Activated CD4-positive, CD25-positive, alpha-beta regulatory T cell treated with anti-CD3 and anti-CD28 coated beads, Interleukin-2, amount 50 U/mL, for 24 hours (primary cell): ENCODE results near the gene CEP85L.

ENCODE experiments used
- ATAC-seq, 2 donors: fragments of 150-1000 bp; cut with Tn5 transposase; one replicate each; pipeline ENCODE4 v1.10.0; 2021; ENCODE audit warnings: mild to moderate bottlenecking in 1 of 2, moderate library complexity in 1 of 2

CEP85L gene

GRCh38 chr6:118535176-118535844 is 116.1 kb downstream of the CEP85L start:
- ATAC-seq: peak; percentile 25 to 36

GRCh38 chr6:118530942-118531341 is 120.4 kb downstream of the CEP85L start:
- ATAC-seq: no peak

- no peak for ATAC-seq
These were observed 121.6 kb downstream of the CEP85L start for GRCh38 chr6:118529756-118530155.

- ATAC-seq: no peak
These were observed 123.3 kb downstream of the CEP85L start for GRCh38 chr6:118528129-118528528.

- ATAC-seq: no peak
These were observed 125.2 kb downstream of the CEP85L start for GRCh38 chr6:118525913-118526780.

GRCh38 chr6:118524686-118525085 is 126.7 kb downstream of the CEP85L start:
- ATAC-seq: no peak

- ATAC-seq: no peak
These were observed 128.2 kb downstream of the CEP85L start for GRCh38 chr6:118523216-118523615.

- no peak for ATAC-seq
These were observed 129.0 kb downstream of the CEP85L start for GRCh38 chr6:118522422-118522821.

GRCh38 chr6:118514689-118515088 is 136.7 kb downstream of the CEP85L start:
- no peak for ATAC-seq

GRCh38 chr6:118511930-118512715 is 139.3 kb downstream of the CEP85L start:
- no peak for ATAC-seq

- ATAC-seq: no peak
These were observed 142.3 kb downstream of the CEP85L start for GRCh38 chr6:118509009-118509617.

GRCh38 chr6:118507636-118508035 is 143.8 kb downstream of the CEP85L start:
- ATAC-seq: no peak

- no peak for ATAC-seq
These were observed 145.2 kb downstream of the CEP85L start for GRCh38 chr6:118506071-118506638.

GRCh38 chr6:118505656-118506055 is 145.7 kb downstream of the CEP85L start:
- no peak for ATAC-seq

GRCh38 chr6:118504611-118505010 is 146.8 kb downstream of the CEP85L start:
- no peak for ATAC-seq

- no peak for ATAC-seq
These were observed 149.2 kb downstream of the CEP85L start for GRCh38 chr6:118502169-118502568.

GRCh38 chr6:118501765-118502164 is 149.6 kb downstream of the CEP85L start:
- no peak for ATAC-seq

GRCh38 chr6:118501099-118501498 is 150.3 kb downstream of the CEP85L start:
- no peak for ATAC-seq

GRCh38 chr6:118500130-118501015 is 151.0 kb downstream of the CEP85L start:
- no peak for ATAC-seq

- ATAC-seq: no peak
These were observed 155.7 kb downstream of the CEP85L start for GRCh38 chr6:118495485-118496280.

- ATAC-seq: no peak
These were observed 157.3 kb downstream of the CEP85L start for GRCh38 chr6:118494091-118494490.
